D721Med (cell line): Measurements from ENCODE around the gene DCHS2.

ENCODE experiments used
- DNase-seq: peaks from one replicate; pipeline ENCODE4 v3.0.0; 2011; ENCODE audit warnings: low spot score; ENCODE audit not compliant: insufficient read length
- FAIRE-seq: peaks from 2 replicates; lab custom pipeline; 2011; peaks lifted over from hg19 to GRCh38; lab: Jason Lieb, UNC
- CTCF ChIP-seq: IDR thresholded peaks from 2 replicates; pipeline ENCODE4 v1.5.1; 2012; ENCODE audit warnings: mild to moderate bottlenecking, control low read depth; ENCODE audit not compliant: insufficient read depth; ENCODE audit errors: missing control alignments

DCHS2 gene

GRCh38 chr4:154348657-154349056, 142.9 kb downstream of the DCHS2 start:
- TF ChIP-seq CTCF, result no peak
- FAIRE-seq (no peak), DNase-seq (no peak)

GRCh38 chr4:154345359-154345758, 146.2 kb downstream of the DCHS2 start:
- FAIRE-seq (no peak), DNase-seq (no peak)
- no peak for TF ChIP-seq CTCF

GRCh38 chr4:154344686-154345085, 146.9 kb downstream of the DCHS2 start:
- DNase-seq (no peak), FAIRE-seq (no peak)
- no peak for TF ChIP-seq CTCF

- no peak for TF ChIP-seq CTCF
- DNase-seq (no peak), FAIRE-seq (no peak)
Measured at GRCh38 chr4:154343651-154344050, 147.9 kb downstream of the DCHS2 start.

- FAIRE-seq (no peak), DNase-seq (no peak)
- no peak for TF ChIP-seq CTCF
Measured at GRCh38 chr4:154341448-154341847, 150.2 kb downstream of the DCHS2 start.

- no peak for FAIRE-seq
- TF ChIP-seq CTCF, result no peak
Measured at GRCh38 chr4:154335588-154335987, 156.0 kb downstream of the DCHS2 start.

GRCh38 chr4:154332681-154333421, 158.7 kb downstream of the DCHS2 start:
- DNase-seq (peak; percentile 10), FAIRE-seq (no peak)
- no peak for TF ChIP-seq CTCF

More at GRCh38 chr4:154335588-154335987, 156.0 kb downstream of the DCHS2 start:
- DNase-seq, result no peak
